Measurements from ENCODE around the gene NLGN4X. TPM values are rescaled to one million over a fixed set of nuclear protein-coding genes. Genes with fewer than 3 reads are reported as not detected.

Gene NLGN4X
- total RNA-seq, 1 experiment from 2014 or later = 0.05 TPM

- H3K9me2 ChIP-seq (ENCODE audit: insufficient read depth) = no peaks in the 10 kb centered on the region
- ChIA-PET CTCF (no interaction called here), POLR2A (no interaction called here), RAD21 (ENCODE audit: low non-redundant PET in 1 of 2, low total read pairs in 2 of 2, uncharacterized antibody in 2 of 2, unreplicated experiment in 2 of 2) (no interaction called here)
- no peak for TF ChIP-seq YY1 (IDR thresholded peaks at IDR 0.05; ENCODE audit: extremely low read depth, insufficient replicate concordance, low read depth, low read length)
- TF ChIP-seq SP1 (IDR thresholded peaks at IDR 0.05; ENCODE audit: low read depth) = no peak
- no peak for TF ChIP-seq ZNF274 (IDR thresholded peaks at IDR 0.05; ENCODE audit: low read depth, low read length)
- TF ChIP-seq ELF1 (IDR thresholded peaks at IDR 0.05; ENCODE audit: borderline replicate concordance, low read depth) = no peak
- TF ChIP-seq FOSL1 (IDR thresholded peaks at IDR 0.05; ENCODE audit: low read depth) = no peak
- TF ChIP-seq CBX3 (IDR thresholded peaks at IDR 0.05; ENCODE audit: low read depth) = no peak
- TF ChIP-seq EZH2 (IDR thresholded peaks at IDR 0.05) = no peak
- no peak for TF ChIP-seq EZH2phosphoT487 (IDR thresholded peaks at IDR 0.05; ENCODE audit: borderline replicate concordance)
- TF ChIP-seq ZFX (IDR thresholded peaks at IDR 0.05) = no peak
- TF ChIP-seq SIN3A (IDR thresholded peaks at IDR 0.05; ENCODE audit: low read depth) = no peak
- no peak for TF ChIP-seq ZBTB33 (IDR thresholded peaks at IDR 0.05; ENCODE audit: extremely low read depth, insufficient replicate concordance, low read length)
- no peak for TF ChIP-seq MAX (IDR thresholded peaks at IDR 0.05)
- no peak for TF ChIP-seq POLR2AphosphoS5 (IDR thresholded peaks at IDR 0.05; ENCODE audit: low read depth, low read length)
- no peak for TF ChIP-seq ATF3 (IDR thresholded peaks at IDR 0.05)
- TF ChIP-seq RAD21 (IDR thresholded peaks at IDR 0.05; ENCODE audit: low read depth) = no peak
- no peak for TF ChIP-seq SRF (IDR thresholded peaks at IDR 0.05; ENCODE audit: low read depth)
- TF ChIP-seq POLR2A (IDR thresholded peaks at IDR 0.05; ENCODE audit: borderline replicate concordance, extremely low read depth, insufficient read depth, insufficient read length) = no peak
- no peak overlapping the region for H3K4me2 ChIP-seq (ENCODE audit: low read length)
- no peaks in the 10 kb centered on the region for H3K4me1 ChIP-seq (ENCODE audit: control insufficient read depth in 1 of 2, insufficient read depth in 2 of 2, low read length in 2 of 2)
- H3K27ac ChIP-seq (ENCODE audit: low read depth, low read length) = no peak overlapping the region
- H3K79me2 ChIP-seq (ENCODE audit: insufficient read depth, low read length) = no peaks in the 10 kb centered on the region
- no peaks in the 10 kb centered on the region for H3K27me3 ChIP-seq (ENCODE audit: insufficient read depth, low read length)
- H2AFZ ChIP-seq (ENCODE audit: low read depth, low read length, poor library complexity, severe bottlenecking) = no peak overlapping the region
- DNase-seq (ENCODE audit: low read depth, low spot score) = no peak
- BruUV-seq (replicated peaks) = no TSS peak
- H3K36me3 ChIP-seq (ENCODE audit: control insufficient read depth in 1 of 2, insufficient read depth in 2 of 2, low read length in 2 of 2) = no peaks in the 10 kb centered on the region
- ATAC-seq = no peak
- intact Hi-C loops (cut with micrococcal nuclease) = no loop called here
- H3K4me3 ChIP-seq (replicated peaks in 1 of 2; ENCODE audit: low read depth in 1 of 2, low read length in 2 of 2) = no peak overlapping the region
- H3K9me3 ChIP-seq (ENCODE audit: control insufficient read depth in 1 of 2, insufficient read depth in 1 of 2, low read depth in 1 of 2, low read length in 2 of 2) = no peaks in the 10 kb centered on the region
- H3K9ac ChIP-seq (ENCODE audit: low read length) = no peak overlapping the region
- no peaks in the 10 kb centered on the region for H4K20me1 ChIP-seq (ENCODE audit: insufficient read depth)
Measured at GRCh38 chrX:6026980-6027379, 201.7 kb downstream of the NLGN4X start.

All from HCT116 (cell line).